Measurements from ENCODE around the gene ARL4C. TPM values are rescaled to one million over a fixed set of nuclear protein-coding genes. Genes with fewer than 3 reads are reported as not detected.

ARL4C gene
- total RNA-seq, 1 donor = 133 TPM

- peaks cover 6% of the 10 kb centered on the region for H3K27me3 ChIP-seq (ENCODE audit: insufficient read depth, low read length)
- H2AFZ ChIP-seq (ENCODE audit: low read length) = no peak overlapping the region
- no peak overlapping the region for H3K4me2 ChIP-seq (ENCODE audit: insufficient read depth, low read length)
- no peaks in the 10 kb centered on the region for H3K9me3 ChIP-seq (ENCODE audit: low read depth, low read length)
- H4K20me1 ChIP-seq (ENCODE audit: insufficient read depth, low read length) = no peaks in the 10 kb centered on the region
- no peak overlapping the region for H3K27ac ChIP-seq (ENCODE audit: low read depth, low read length)
- DNase-seq (ENCODE audit: insufficient read length, low spot score, missing footprints) = no peak
- no peak overlapping the region for H3K4me3 ChIP-seq (ENCODE audit: insufficient read depth, low read length)
- no peaks in the 10 kb centered on the region for H3K79me2 ChIP-seq (ENCODE audit: insufficient read depth, low read length)
- no peaks in the 10 kb centered on the region for H3K4me1 ChIP-seq (ENCODE audit: insufficient read depth, low read length)
- H3K36me3 ChIP-seq (ENCODE audit: insufficient read depth, low read length) = no peaks in the 10 kb centered on the region
- TF ChIP-seq CTCF (IDR thresholded peaks at IDR 0.05; ENCODE audit: extremely low read depth, low read depth, low read length) = no peak
Observed at GRCh38 chr2:234480337-234480736, 16.5 kb downstream of the ARL4C start.

- no peaks in the 10 kb centered on the region for H3K4me1 ChIP-seq (ENCODE audit: insufficient read depth, low read length)
- no peak overlapping the region for H3K27ac ChIP-seq (ENCODE audit: low read depth, low read length)
- no peak for TF ChIP-seq CTCF (IDR thresholded peaks at IDR 0.05; ENCODE audit: extremely low read depth, low read depth, low read length)
- peaks cover 6% of the 10 kb centered on the region for H3K27me3 ChIP-seq (ENCODE audit: insufficient read depth, low read length)
- DNase-seq (ENCODE audit: insufficient read length, low spot score, missing footprints) = no peak
- no peaks in the 10 kb centered on the region for H3K9me3 ChIP-seq (ENCODE audit: low read depth, low read length)
- H2AFZ ChIP-seq (ENCODE audit: low read length) = no peak overlapping the region
- no peaks in the 10 kb centered on the region for H3K79me2 ChIP-seq (ENCODE audit: insufficient read depth, low read length)
- no peaks in the 10 kb centered on the region for H4K20me1 ChIP-seq (ENCODE audit: insufficient read depth, low read length)
- no peaks in the 10 kb centered on the region for H3K36me3 ChIP-seq (ENCODE audit: insufficient read depth, low read length)
- no peak overlapping the region for H3K4me3 ChIP-seq (ENCODE audit: insufficient read depth, low read length)
- H3K4me2 ChIP-seq (ENCODE audit: insufficient read depth, low read length) = no peak overlapping the region
Observed at GRCh38 chr2:234479465-234479864, 17.4 kb downstream of the ARL4C start.

- no peaks in the 10 kb centered on the region for H3K4me1 ChIP-seq (ENCODE audit: insufficient read depth, low read length)
- no peak overlapping the region for H3K4me3 ChIP-seq (ENCODE audit: insufficient read depth, low read length)
- peaks cover 6% of the 10 kb centered on the region for H3K27me3 ChIP-seq (ENCODE audit: insufficient read depth, low read length)
- DNase-seq (ENCODE audit: insufficient read length, low spot score, missing footprints) = no peak
- H3K36me3 ChIP-seq (ENCODE audit: insufficient read depth, low read length) = no peaks in the 10 kb centered on the region
- no peaks in the 10 kb centered on the region for H3K9me3 ChIP-seq (ENCODE audit: low read depth, low read length)
- H2AFZ ChIP-seq (ENCODE audit: low read length) = no peak overlapping the region
- H4K20me1 ChIP-seq (ENCODE audit: insufficient read depth, low read length) = no peaks in the 10 kb centered on the region
- no peak overlapping the region for H3K27ac ChIP-seq (ENCODE audit: low read depth, low read length)
- H3K79me2 ChIP-seq (ENCODE audit: insufficient read depth, low read length) = no peaks in the 10 kb centered on the region
- no peak for TF ChIP-seq CTCF (IDR thresholded peaks at IDR 0.05; ENCODE audit: extremely low read depth, low read depth, low read length)
- H3K4me2 ChIP-seq (ENCODE audit: insufficient read depth, low read length) = no peak overlapping the region
Observed at GRCh38 chr2:234478121-234478858, 18.6 kb downstream of the ARL4C start.

GRCh38 chr2:234476766-234477165 lies 20.1 kb downstream of the ARL4C start:
- DNase-seq (ENCODE audit: insufficient read length, low spot score, missing footprints) = no peak

More at GRCh38 chr2:234476766-234477165, 20.1 kb downstream of the ARL4C start:
- Histone ChIP-seq H3K9me3 (ENCODE audit: low read depth, low read length) (no peaks in the 10 kb centered on the region), H3K27ac (ENCODE audit: low read depth, low read length) (no peak overlapping the region), H2AFZ (ENCODE audit: low read length) (no peak overlapping the region), H3K4me2 (ENCODE audit: insufficient read depth, low read length) (no peak overlapping the region), H3K27me3 (ENCODE audit: insufficient read depth, low read length) (peaks cover 6% of the 10 kb centered on the region), H3K4me1 (ENCODE audit: insufficient read depth, low read length) (no peaks in the 10 kb centered on the region), H3K36me3 (ENCODE audit: insufficient read depth, low read length) (no peaks in the 10 kb centered on the region), H4K20me1 (ENCODE audit: insufficient read depth, low read length) (no peaks in the 10 kb centered on the region), H3K4me3 (ENCODE audit: insufficient read depth, low read length) (no peak overlapping the region), H3K79me2 (ENCODE audit: insufficient read depth, low read length) (no peaks in the 10 kb centered on the region)
- TF ChIP-seq CTCF (IDR thresholded peaks at IDR 0.05; ENCODE audit: extremely low read depth, low read depth, low read length) = no peak
